Retinal pigment epithelial cell (primary cell): ENCODE data around the gene UBE2H.

ENCODE experiments used
- DNase-seq: peaks from one replicate; pipeline ENCODE4 v3.0.0-alpha.2; 2010; ENCODE audit warnings: low read depth
- H3K4me3 ChIP-seq: 2 replicates; pipeline ENCODE4 v1.5.1; 2011; ENCODE audit warnings: mild to moderate bottlenecking, low read length, control low read depth, moderate library complexity
- CTCF ChIP-seq: conservative IDR thresholded peaks from 2 replicates; pipeline ENCODE4 v1.5.1; 2011; ENCODE audit warnings: low read depth, low read length, control low read depth, inconsistent platforms

UBE2H gene

GRCh38 chr7:129924602-129925001 is 28.2 kb downstream of the UBE2H start:
- no peak for DNase-seq
- H3K4me3 ChIP-seq, result no peak overlapping the region
- no peak for TF ChIP-seq CTCF

DNA sequence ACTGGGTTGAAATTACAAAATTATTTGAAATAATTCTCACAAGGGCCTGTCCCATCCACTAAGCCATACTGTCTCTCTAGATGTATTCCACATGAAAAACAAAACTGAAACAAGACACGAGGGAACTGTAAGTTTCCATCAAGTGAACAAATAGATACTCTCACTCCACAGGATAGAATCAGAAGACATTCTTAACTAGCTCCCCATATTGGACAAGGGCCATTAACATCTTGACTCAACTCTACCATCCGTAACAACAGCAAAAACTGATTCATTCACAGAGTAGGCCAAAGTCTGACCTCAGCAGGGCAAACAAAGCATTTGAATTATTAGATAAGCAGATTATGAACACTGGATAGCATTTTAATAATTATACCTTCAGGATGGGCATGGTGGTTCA is 29.1 kb downstream of the UBE2H start:
- no peak for TF ChIP-seq CTCF
- H3K4me3 ChIP-seq, result no peak overlapping the region
- no peak for DNase-seq

- DNase-seq, result no peak
Measured at GRCh38 chr7:129919492-129919891, 33.3 kb downstream of the UBE2H start.

DNA sequence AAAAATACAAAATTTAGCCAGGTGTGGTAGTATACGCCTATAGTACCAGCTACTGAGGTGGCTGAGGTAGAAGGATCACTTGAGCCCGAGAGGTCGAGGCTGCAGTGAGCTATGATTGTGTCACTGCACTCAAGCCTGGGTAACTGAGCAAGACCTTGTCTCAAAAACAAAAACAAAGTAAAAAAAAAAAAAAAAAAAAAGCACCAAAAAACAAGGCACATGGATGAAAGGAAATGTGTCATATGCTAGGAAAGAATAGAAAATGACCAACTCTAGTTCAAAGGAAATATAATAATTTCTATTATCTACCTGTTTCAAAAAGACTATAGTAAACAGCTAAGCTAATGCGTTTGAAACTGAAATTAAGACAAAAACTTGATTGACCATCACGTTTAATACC is 33.8 kb downstream of the UBE2H start:
- DNase-seq, result no peak
- no peak for TF ChIP-seq CTCF
- H3K4me3 ChIP-seq, result no peak overlapping the region

More at GRCh38 chr7:129919492-129919891, 33.3 kb downstream of the UBE2H start:
- TF ChIP-seq CTCF, result no peak
- H3K4me3 ChIP-seq, result no peak overlapping the region

- TF ChIP-seq CTCF, result no peak
- H3K4me3 ChIP-seq, result no peak overlapping the region
- DNase-seq, result no peak
Measured at GRCh38 chr7:129917934-129918333, 34.8 kb downstream of the UBE2H start.

DNA sequence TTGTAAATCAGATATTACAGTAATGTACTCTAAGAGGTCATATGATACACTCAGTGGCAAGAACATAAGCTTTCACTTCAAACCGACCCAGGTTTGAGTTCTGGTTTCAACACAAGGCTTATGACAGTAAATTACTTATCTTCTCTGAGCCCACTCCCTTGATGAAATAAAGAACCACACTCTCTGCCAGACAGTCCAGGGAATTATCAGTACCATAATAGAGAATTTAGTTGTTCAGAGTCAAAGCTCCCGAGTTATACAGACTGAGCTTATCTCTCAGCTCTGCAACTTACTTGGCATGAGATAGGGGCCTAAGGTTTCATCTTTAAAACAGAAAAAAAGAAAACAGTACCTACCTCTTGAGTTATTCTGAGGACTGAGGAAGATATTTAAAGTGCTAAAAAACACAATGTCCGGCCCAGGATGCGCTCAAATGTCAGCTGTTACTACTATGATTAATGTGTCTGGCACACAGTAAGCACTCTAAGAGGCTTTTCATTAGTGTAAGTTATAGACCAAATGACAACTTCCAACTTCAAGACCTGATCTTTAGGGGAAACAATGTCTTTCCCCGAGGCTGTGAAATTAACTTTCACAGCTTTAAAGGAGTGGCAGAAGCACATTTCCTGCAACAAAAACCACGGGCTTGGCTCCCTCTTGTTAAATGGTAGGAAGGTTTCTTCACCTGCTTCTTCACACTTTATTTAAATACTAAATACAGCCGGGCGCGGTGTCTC is 38.1 kb downstream of the UBE2H start:
- DNase-seq, result no peak

More for the DNA sequence above, 38.1 kb downstream of the UBE2H start:
- no peak overlapping the region for H3K4me3 ChIP-seq
- TF ChIP-seq CTCF, result no peak
